Measurements from ENCODE around the gene GHRH. TPM values are rescaled to one million over a fixed set of nuclear protein-coding genes. Genes with fewer than 3 reads are reported as not detected.

Gene GHRH
- total RNA-seq, 1 donor from 2014 or later: not detected

DNA sequence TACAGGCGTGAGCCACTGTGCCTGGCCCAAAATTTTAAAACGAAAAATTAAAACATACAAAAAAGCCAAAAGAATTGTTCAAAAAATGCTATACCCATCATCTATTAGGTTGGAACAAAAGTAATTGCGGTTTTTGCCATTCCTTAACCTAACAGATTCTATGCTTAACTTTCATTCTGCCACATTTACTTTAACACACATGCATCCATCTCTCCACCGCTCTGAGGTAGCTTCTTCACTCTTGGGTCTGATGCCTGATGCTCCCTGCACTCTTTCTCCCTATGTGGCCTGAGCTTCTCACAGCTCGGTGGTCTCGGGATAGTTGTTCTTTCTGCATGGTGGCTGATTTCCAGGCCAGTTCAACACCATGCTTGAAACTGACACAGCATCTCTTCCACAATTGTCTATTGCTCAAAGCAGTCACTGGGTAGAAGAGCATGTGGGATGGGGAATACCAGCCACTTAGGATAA, 23.1 kb upstream of the GHRH start:
- Mint-ChIP-seq H3K27ac (no peak overlapping the region), H3K27me3 (ENCODE audit: insufficient read depth) (peaks cover 17% of the 10 kb centered on the region), H3K4me1 (ENCODE audit: low read depth) (no peaks in the 10 kb centered on the region), H3K4me3 (no peak overlapping the region), H3K9me3 (no peaks in the 10 kb centered on the region), H3K36me3 (ENCODE audit: low read depth) (no peaks in the 10 kb centered on the region)
- no peak for DNase-seq (ENCODE audit: low spot score)
- intact Hi-C loops (cut with micrococcal nuclease): no loop called here

DNA sequence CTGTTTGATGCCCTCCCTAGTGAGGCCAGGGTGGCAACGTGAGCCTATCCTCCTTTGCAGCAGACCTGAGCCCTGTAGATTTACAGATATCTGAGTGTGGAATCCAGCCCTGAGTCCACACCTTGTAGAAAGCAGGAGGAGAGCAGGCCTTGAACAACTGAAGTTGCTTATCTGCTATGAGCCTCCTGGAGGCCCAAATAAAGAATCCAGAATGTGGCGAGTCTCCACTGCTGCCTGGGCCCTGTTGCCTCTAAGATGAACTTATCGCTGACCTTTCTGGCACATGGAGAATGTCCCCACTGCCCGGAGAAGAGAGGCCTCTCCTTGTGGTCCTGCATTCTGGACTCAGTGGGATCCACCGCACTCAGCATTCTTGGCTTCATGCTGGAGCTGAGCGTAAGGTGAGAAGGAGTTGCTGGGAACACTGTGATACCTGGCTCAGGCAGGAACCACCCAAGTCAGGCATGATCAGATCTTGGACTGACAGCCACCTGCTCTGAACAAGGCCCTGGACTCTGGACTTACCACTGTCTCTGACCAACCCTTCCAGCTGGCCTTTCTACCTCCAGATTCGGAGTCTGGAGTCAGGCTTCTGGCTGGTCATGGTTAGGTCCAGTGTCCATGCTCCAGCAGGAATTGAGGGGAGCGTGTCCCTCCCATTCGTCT, 22.0 kb upstream of the GHRH start:
- H3K9me3 Mint-ChIP-seq: no peaks in the 10 kb centered on the region
- no peak overlapping the region for H3K27ac Mint-ChIP-seq
- H3K4me1 Mint-ChIP-seq (ENCODE audit: low read depth): no peaks in the 10 kb centered on the region
- peaks cover 17% of the 10 kb centered on the region for H3K27me3 Mint-ChIP-seq (ENCODE audit: insufficient read depth)
- H3K4me3 Mint-ChIP-seq: no peak overlapping the region
- DNase-seq (ENCODE audit: low spot score): no peak
- no peaks in the 10 kb centered on the region for H3K36me3 Mint-ChIP-seq (ENCODE audit: low read depth)
- intact Hi-C loops (cut with micrococcal nuclease): no loop called here

DNA sequence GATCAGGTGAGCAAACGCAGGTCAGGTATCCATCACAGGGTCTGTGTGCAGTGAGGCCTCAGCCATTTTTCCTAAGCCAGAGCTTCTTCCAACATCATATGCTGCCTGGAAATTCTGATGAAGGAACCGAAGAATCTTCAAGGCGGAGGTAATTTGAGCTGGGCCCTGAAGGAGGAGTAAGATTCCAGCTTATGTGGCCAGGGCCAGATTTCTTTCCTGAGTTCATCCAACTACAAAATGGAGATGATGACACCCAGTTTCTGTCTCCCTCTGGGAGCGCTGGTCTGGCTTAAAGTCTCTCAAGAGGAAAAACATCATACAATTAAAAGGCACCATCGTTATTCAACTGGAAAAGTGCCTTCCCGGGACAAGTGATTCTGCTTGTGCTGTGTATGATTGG, 20.9 kb upstream of the GHRH start:
- Mint-ChIP-seq H3K27me3 (ENCODE audit: insufficient read depth) (peaks cover 12% of the 10 kb centered on the region), H3K4me3 (no peak overlapping the region), H3K9me3 (no peaks in the 10 kb centered on the region), H3K27ac (no peak overlapping the region), H3K4me1 (ENCODE audit: low read depth) (no peaks in the 10 kb centered on the region), H3K36me3 (ENCODE audit: low read depth) (no peaks in the 10 kb centered on the region)
- no peak for DNase-seq (ENCODE audit: low spot score)
- intact Hi-C loops (cut with micrococcal nuclease): no loop called here

DNA sequence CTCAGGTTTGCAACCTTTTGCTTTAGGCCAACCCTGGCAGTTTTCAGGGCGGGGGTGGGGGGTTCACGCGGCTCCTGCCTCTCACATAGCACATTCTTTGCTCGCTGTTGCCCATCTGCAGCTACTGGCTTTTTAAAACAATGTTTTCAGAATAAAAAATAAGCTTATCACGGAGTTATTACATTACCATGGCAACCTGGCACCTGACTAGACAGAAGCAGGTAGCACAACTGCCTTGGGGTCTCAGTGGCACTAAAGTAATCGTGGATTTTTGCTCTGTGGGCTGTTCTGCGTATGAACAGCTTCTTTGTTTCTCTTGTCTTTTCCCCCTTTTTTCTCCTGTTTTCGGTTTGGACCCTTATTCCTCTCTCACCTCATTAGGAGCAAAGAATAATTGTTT, 18.8 kb upstream of the GHRH start:
- no peak for DNase-seq (ENCODE audit: low spot score)
- Mint-ChIP-seq H3K4me3 (no peak overlapping the region), H3K36me3 (ENCODE audit: low read depth) (no peaks in the 10 kb centered on the region), H3K27me3 (ENCODE audit: insufficient read depth) (peaks cover 10% of the 10 kb centered on the region), H3K9me3 (no peaks in the 10 kb centered on the region), H3K27ac (no peak overlapping the region), H3K4me1 (ENCODE audit: low read depth) (no peaks in the 10 kb centered on the region)
- intact Hi-C loops (cut with micrococcal nuclease): no loop called here

DNA sequence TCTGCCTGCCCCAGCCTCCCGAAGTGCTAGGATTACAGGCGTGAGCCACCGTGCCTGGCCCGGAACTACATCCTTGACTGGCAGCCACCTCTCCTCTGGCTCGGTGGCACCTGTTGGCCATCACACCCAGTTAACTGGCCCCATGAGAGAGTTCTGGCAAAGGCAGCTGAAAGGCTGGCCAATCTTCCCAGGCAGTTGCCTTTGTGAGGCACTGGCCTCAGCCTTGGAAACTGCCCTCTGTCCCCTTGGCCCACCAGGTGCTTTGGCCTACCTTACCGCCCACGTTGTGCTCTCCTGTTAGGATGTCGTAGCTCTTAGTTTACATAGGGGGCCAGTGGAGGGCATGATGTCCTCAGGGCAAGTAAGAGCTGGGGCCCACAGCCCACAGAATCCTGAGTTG, 18.2 kb upstream of the GHRH start:
- H3K27ac Mint-ChIP-seq: no peak overlapping the region
- DNase-seq (ENCODE audit: low spot score): no peak
- intact Hi-C loops (cut with micrococcal nuclease): no loop called here
- no peaks in the 10 kb centered on the region for H3K4me1 Mint-ChIP-seq (ENCODE audit: low read depth)
- H3K4me3 Mint-ChIP-seq: no peak overlapping the region
- H3K9me3 Mint-ChIP-seq: no peaks in the 10 kb centered on the region
- H3K36me3 Mint-ChIP-seq (ENCODE audit: low read depth): no peaks in the 10 kb centered on the region
- H3K27me3 Mint-ChIP-seq (ENCODE audit: insufficient read depth): peaks cover 10% of the 10 kb centered on the region

DNA sequence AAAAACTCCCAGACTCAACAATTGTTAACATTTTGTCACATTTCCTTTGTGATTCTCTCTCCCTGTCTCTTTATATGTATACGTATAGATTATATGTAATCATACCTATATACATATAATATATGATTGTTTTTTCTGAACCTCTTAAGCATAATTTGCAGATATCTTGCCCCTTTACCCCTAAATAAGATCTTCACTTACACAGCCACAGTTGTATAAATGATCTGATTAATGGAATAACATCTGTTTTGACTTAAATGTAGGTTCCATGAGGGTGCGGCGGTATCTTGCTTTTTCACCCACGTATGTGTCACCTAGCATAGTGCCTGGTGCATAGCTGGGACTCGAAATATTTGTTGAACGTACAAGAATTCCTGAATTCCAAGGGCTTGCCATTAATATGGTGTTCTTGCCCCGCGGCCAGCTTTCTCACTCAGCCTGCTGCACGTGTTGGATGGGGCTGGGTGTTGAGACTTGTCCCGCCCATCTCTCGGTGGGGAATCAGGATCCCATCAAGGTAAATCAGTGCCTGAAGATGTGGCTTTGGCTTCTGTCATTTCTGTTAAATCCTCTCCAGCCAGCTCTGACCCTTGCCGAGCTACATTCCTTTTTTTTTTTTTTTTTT, 17.5 kb upstream of the GHRH start:
- Mint-ChIP-seq H3K4me1 (ENCODE audit: low read depth) (no peaks in the 10 kb centered on the region), H3K4me3 (no peak overlapping the region), H3K27ac (no peak overlapping the region), H3K36me3 (ENCODE audit: low read depth) (no peaks in the 10 kb centered on the region), H3K9me3 (no peaks in the 10 kb centered on the region), H3K27me3 (ENCODE audit: insufficient read depth) (peaks cover 10% of the 10 kb centered on the region)
- intact Hi-C loops (cut with micrococcal nuclease): no loop called here
- no peak for DNase-seq (ENCODE audit: low spot score)

DNA sequence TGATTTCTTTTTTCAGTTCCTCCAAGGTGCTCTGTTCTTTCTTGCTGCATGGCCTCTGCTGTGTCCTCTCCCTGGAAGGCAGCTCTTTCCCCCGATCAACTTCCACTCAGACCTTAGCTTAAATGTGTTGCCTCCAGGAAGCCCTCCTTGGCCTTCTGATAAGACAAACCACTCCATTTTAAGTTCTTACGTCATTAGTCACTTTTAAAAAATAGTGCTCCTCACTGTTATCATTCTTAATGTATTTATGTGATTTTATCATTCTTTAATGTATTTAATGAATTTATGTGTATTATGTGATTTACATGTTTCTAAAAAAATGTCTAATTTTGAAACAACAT, 15.6 kb upstream of the GHRH start:
- DNase-seq (ENCODE audit: low spot score): no peak
- Mint-ChIP-seq H3K27ac (no peak overlapping the region), H3K36me3 (ENCODE audit: low read depth) (no peaks in the 10 kb centered on the region), H3K4me1 (ENCODE audit: low read depth) (no peaks in the 10 kb centered on the region), H3K9me3 (no peaks in the 10 kb centered on the region), H3K27me3 (ENCODE audit: insufficient read depth) (peaks cover 10% of the 10 kb centered on the region), H3K4me3 (no peak overlapping the region)
- intact Hi-C loops (cut with micrococcal nuclease): no loop called here

DNA sequence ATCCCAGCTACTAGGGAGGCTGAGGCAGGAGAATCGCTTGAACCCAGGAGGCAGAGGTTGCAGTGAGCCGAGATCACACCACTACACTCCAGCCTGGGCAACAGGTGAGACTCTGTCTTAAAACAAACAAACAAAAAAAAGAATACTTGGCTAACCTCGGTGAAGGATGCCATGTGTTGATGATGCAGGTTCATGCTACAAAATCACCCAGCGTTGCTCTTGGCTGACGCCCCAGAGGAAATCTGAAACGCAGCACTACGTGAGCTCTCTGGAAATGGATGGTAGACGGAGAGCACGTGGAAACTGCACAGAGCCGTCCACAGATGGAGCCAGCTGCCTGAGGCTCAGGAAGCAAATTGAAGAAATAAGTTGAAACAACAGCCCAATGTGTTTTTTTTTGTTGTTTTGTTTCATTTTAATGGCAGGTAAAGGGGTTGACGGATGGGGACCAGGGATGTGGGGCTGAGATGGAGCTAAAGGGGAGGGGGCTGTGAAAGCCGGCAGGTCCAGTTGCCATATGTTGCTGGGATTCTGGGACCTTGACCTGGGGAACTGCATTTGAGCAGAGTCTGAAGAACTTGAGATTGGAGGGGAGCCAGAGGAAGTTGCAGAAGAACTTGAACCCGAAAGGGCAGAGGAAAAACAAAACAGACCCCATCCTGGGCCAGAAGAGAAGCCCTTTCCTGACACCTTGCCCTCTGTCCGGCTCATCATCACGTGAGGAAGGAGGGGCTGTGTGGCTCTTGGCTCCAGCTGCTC, 15.1 kb upstream of the GHRH start:
- intact Hi-C loops (cut with micrococcal nuclease): no loop called here
- Mint-ChIP-seq H3K27ac (no peak overlapping the region), H3K36me3 (ENCODE audit: low read depth) (no peaks in the 10 kb centered on the region), H3K4me1 (ENCODE audit: low read depth) (no peaks in the 10 kb centered on the region), H3K9me3 (no peaks in the 10 kb centered on the region), H3K27me3 (ENCODE audit: insufficient read depth) (peaks cover 10% of the 10 kb centered on the region), H3K4me3 (no peak overlapping the region)
- no peak for DNase-seq (ENCODE audit: low spot score)

DNA sequence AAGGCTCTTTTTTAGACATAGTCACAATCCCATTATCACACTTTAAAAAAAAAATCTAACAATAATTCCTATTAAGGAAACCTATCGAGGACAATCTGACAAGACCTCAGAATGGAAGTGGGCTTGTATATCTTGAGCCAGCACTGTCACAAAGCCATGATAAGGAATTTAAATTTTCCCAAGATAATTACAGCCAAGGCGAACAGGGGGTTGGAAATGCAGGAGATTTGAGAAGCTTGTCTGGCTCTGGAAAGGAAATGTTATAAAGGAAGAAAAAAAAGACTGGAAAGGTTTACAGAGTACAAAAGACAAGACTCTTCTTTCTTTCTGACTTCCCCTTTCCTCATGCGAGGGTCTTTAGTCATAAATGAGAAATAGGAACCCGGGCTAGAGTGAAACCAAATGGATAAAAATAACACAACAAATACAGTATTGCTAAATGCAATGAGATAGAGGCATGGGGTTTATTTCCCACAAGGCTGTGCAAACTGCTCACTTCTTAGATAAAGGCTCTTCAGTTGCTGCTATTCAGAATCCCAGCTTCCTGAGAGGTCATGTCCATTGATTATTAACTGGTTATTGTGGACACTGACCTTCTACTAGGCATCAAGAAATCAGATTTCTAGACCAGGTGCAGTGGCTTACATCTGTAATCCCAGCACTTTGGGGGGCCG, 13.4 kb upstream of the GHRH start:
- DNase-seq (ENCODE audit: low spot score): no peak
- H3K9me3 Mint-ChIP-seq: no peaks in the 10 kb centered on the region
- no peak overlapping the region for H3K4me3 Mint-ChIP-seq
- intact Hi-C loops (cut with micrococcal nuclease): no loop called here
- no peak overlapping the region for H3K27ac Mint-ChIP-seq
- H3K4me1 Mint-ChIP-seq (ENCODE audit: low read depth): peaks cover under 1% of the 10 kb centered on the region
- H3K36me3 Mint-ChIP-seq (ENCODE audit: low read depth): no peaks in the 10 kb centered on the region
- peaks cover 5% of the 10 kb centered on the region for H3K27me3 Mint-ChIP-seq (ENCODE audit: insufficient read depth)

DNA sequence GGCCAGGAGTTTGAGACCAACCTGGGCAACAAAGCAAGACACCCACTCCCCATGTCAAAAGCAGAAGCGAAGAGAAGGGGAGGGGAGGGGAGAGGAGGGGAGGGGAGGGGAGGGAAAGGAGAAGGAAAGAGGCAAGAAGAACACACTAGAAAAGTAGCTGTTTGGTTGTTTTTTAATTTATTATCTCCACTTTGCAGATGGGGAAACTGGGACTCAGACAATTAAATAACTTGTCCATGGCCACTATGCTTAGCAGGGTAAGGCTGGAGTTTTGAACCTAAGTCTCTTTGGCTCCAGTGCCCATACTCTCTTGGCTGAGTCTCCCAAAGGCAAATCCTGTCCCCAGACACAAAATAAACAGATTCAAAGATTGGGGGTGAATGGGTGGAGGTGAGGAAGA, 12.4 kb upstream of the GHRH start:
- intact Hi-C loops (cut with micrococcal nuclease): no loop called here
- H3K9me3 Mint-ChIP-seq: no peaks in the 10 kb centered on the region
- H3K4me3 Mint-ChIP-seq: no peak overlapping the region

DNA sequence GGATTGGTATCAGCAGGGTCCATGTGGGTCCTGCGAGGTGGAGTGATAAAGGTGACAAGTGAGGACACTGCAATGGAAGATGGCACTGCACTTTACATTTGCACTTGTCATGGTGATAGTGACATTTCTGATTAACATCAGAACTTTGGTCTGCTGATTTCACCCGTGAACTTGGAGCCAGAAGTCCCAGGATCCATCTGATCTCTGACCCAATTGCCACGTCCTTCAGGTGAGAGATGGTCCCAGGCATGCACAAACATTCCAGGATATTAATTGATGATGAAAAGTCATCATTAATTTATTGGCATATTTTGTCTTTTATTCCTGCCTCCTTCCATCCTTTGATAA, 9.8 kb upstream of the GHRH start:
- H3K36me3 Mint-ChIP-seq (ENCODE audit: low read depth): no peaks in the 10 kb centered on the region
- H3K9me3 Mint-ChIP-seq: no peaks in the 10 kb centered on the region
- H3K4me3 Mint-ChIP-seq: no peak overlapping the region
- peaks cover 5% of the 10 kb centered on the region for H3K4me1 Mint-ChIP-seq (ENCODE audit: low read depth)
- no peak overlapping the region for H3K27ac Mint-ChIP-seq
- intact Hi-C loops (cut with micrococcal nuclease): no loop called here
- H3K27me3 Mint-ChIP-seq (ENCODE audit: insufficient read depth): no peaks in the 10 kb centered on the region
- DNase-seq (ENCODE audit: low spot score): no peak

More for the DNA sequence above, 12.4 kb upstream of the GHRH start:
- Mint-ChIP-seq H3K4me1 (ENCODE audit: low read depth) (peaks cover 5% of the 10 kb centered on the region), H3K27ac (no peak overlapping the region), H3K27me3 (ENCODE audit: insufficient read depth) (peaks cover 2% of the 10 kb centered on the region), H3K36me3 (ENCODE audit: low read depth) (no peaks in the 10 kb centered on the region)
- DNase-seq (ENCODE audit: low spot score): no peak

DNA sequence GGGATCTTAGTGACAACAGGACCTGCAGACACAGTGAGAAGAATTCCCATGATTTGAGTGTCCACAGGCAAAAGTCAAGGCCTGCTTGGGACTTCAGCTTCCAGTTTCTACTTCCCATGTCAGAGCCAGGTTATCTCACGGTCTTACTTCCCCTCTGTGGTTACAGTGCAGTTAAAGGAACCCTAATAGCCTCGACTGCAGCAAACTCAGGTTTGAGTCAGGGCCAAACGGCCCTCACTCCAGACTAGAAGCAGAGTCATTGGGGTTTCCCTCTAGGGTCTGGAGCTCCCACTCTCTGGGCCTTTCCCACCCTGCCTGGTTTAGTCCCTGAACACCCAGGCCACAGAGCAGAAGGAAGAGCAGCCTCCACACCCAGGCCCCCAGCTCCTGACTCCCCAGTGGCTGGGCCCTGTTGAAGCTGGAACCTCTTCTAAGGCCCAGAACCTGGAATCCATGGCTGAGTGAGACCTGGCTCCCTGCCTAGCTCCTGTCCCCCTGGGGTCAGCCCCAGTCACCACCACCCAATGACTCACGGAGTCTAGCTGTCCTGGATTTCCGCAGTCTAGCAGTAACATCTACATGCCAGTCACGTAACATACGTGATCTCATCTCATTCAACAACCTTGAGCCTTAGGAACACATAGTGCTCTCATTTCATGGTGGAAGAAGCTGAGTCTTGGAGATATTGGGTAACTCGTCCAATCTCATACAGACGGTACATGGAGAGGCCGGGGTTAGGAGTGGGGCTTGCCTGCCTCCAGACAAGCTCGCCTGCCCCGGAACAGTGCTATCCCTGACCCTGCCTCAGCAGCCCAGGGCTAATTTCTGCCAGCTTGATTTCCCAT, 9.2 kb upstream of the GHRH start:
- intact Hi-C loops (cut with micrococcal nuclease): no loop called here
- no peaks in the 10 kb centered on the region for H3K27me3 Mint-ChIP-seq (ENCODE audit: insufficient read depth)
- DNase-seq (ENCODE audit: low spot score): no peak
- H3K36me3 Mint-ChIP-seq (ENCODE audit: low read depth): no peaks in the 10 kb centered on the region
- no peak overlapping the region for H3K27ac Mint-ChIP-seq
- H3K4me1 Mint-ChIP-seq (ENCODE audit: low read depth): peaks cover 5% of the 10 kb centered on the region
- no peak overlapping the region for H3K4me3 Mint-ChIP-seq
- no peaks in the 10 kb centered on the region for H3K9me3 Mint-ChIP-seq
